H1 (cell line): Measurements from ENCODE around the gene SND1. TPM values are rescaled to one million over a fixed set of nuclear protein-coding genes. Genes with fewer than 3 reads are reported as not detected.

Experiments used
- CTCF ChIA-PET: fragments of 300-600 bp; sonication (Branson Sonifier 250); formaldehyde crosslinking; loops from one replicate; lab custom pipeline; 2021; ENCODE audit not compliant: partially characterized antibody; lab: Charles Lee
- POLR2A ChIA-PET: fragments of 300-600 bp; sonication (Branson Sonifier 250); formaldehyde crosslinking; loops from one replicate; lab custom pipeline; 2021; ENCODE audit warnings: inconsistent platforms; ENCODE audit not compliant: partially characterized antibody; lab: Charles Lee
- DNase-seq, 2 experiments: peaks; one replicate each; pipeline versions ENCODE4 v3.0.0 to v3.0.0-alpha.2; 2010 to 2022; ENCODE audit warnings: low spot score in 2 of 2, low read depth in 1 of 2, mixed read lengths in 1 of 2
- FAIRE-seq: peaks from 2 replicates; lab custom pipeline; 2011; peaks lifted over from hg19 to GRCh38; lab: Jason Lieb, UNC
- H2AFZ ChIP-seq: 2 replicates; pipeline ENCODE4 v1.8.1; 2012; ENCODE audit warnings: low read length, inconsistent platforms
- H2AK5ac ChIP-seq: 2 replicates; pipeline ENCODE4 v1.6.1; 2013; ENCODE audit warnings: low read depth, low read length
- H2BK120ac ChIP-seq: replicated peaks from 2 replicates; pipeline ENCODE3; 2013; ENCODE audit warnings: low read depth, low read length, inconsistent platforms
- H2BK12ac ChIP-seq: 2 replicates; pipeline ENCODE4 v1.6.1; 2013; ENCODE audit warnings: low read depth, low read length
- H2BK15ac ChIP-seq: 2 replicates; pipeline ENCODE4 v1.6.1; 2013; ENCODE audit warnings: low read length
- H2BK20ac ChIP-seq: 2 replicates; pipeline ENCODE4 v1.6.1; 2013; ENCODE audit warnings: low read length
- H2BK5ac ChIP-seq: 2 replicates; pipeline ENCODE4 v1.6.1; 2013; ENCODE audit warnings: low read depth, low read length
- H3K14ac ChIP-seq: 2 replicates; pipeline ENCODE4 v1.6.1; 2013; ENCODE audit warnings: inconsistent platforms; ENCODE audit not compliant: insufficient read length
- H3K18ac ChIP-seq: 2 replicates; pipeline ENCODE4 v1.6.1; 2013; ENCODE audit warnings: low read length; ENCODE audit errors: extremely low read depth
- H3K23ac ChIP-seq: 2 replicates; pipeline ENCODE4 v1.6.1; 2013; ENCODE audit warnings: inconsistent platforms; ENCODE audit not compliant: insufficient read length
- H3K23me2 ChIP-seq: 2 replicates; pipeline ENCODE4 v1.6.1; 2013; ENCODE audit warnings: low read depth, low read length
- H3K27ac ChIP-seq: 2 replicates; pipeline ENCODE4 v1.6.1; 2011; ENCODE audit warnings: low read depth, low read length, inconsistent platforms
- H3K27me3 ChIP-seq, 4 experiments: replicated peaks in 1 of 4; 1 replicate in 1 of 4; 2 replicates in 3 of 4; pipeline versions ENCODE4 v1.6.1 to v1.8.1; 2011 to 2013; ENCODE audit warnings: low read length in 3 of 4, mild to moderate bottlenecking in 3 of 4, inconsistent platforms in 2 of 4, mixed read lengths in 2 of 4, moderate library complexity in 1 of 4; ENCODE audit not compliant: control insufficient read depth in 3 of 4, insufficient read depth in 3 of 4; ENCODE audit errors: extremely low read depth in 1 of 4
- H3K36me3 ChIP-seq, 4 experiments: 2 replicates each; pipeline versions ENCODE4 v1.6.1 to v1.8.1; 2011 to 2013; ENCODE audit warnings: mild to moderate bottlenecking in 4 of 4, low read length in 3 of 4, moderate library complexity in 2 of 4, control low read depth in 1 of 4, inconsistent platforms in 1 of 4; ENCODE audit not compliant: insufficient read depth in 4 of 4, control insufficient read depth in 2 of 4
- H3K4ac ChIP-seq: replicated peaks from 2 replicates; pipeline ENCODE3; 2013; ENCODE audit warnings: low read length, low read depth, mixed read lengths, inconsistent platforms; ENCODE audit not compliant: insufficient read length
- H3K4me1 ChIP-seq, 4 experiments: replicated peaks in 1 of 4; 1 replicate in 1 of 4; 2 replicates in 3 of 4; pipeline versions ENCODE4 v1.6.1 to v1.8.1; 2011 to 2013; ENCODE audit warnings: low read length in 3 of 4, inconsistent platforms in 2 of 4, mixed read lengths in 1 of 4; ENCODE audit not compliant: insufficient read depth in 4 of 4, control insufficient read depth in 3 of 4
- H3K4me2 ChIP-seq, 2 experiments: 2 replicates each; pipeline versions ENCODE4 v1.6.1 to v1.8.1; 2011 to 2013; ENCODE audit warnings: low read depth in 2 of 2, low read length in 2 of 2, control low read depth in 1 of 2, inconsistent platforms in 1 of 2, mild to moderate bottlenecking in 1 of 2; ENCODE audit not compliant: insufficient read depth in 1 of 2
- H3K4me3 ChIP-seq, 4 experiments: fragments of 200-600, 300-600 bp in 1 of 4; sonication (generic), shearing (Covaris generic), sonication (Bioruptor Twin) in 1 of 4; 2 replicates each; pipeline versions ENCODE4 v1.5.1 to v1.8.1; 2011 to 2016; ENCODE audit warnings: low read length in 4 of 4, low read depth in 3 of 4, control low read depth in 2 of 4, inconsistent platforms in 2 of 4, mild to moderate bottlenecking in 2 of 4, mixed read lengths in 1 of 4, moderate library complexity in 1 of 4; ENCODE audit not compliant: insufficient read depth in 2 of 4; ENCODE audit errors: extremely low read depth in 1 of 4
- H3K56ac ChIP-seq: replicated peaks from 2 replicates; pipeline ENCODE3; 2013; ENCODE audit warnings: low read depth, mild to moderate bottlenecking, mixed read lengths, low read length, inconsistent platforms; ENCODE audit not compliant: insufficient read length
- H3K79me1 ChIP-seq: 2 replicates; pipeline ENCODE4 v1.6.1; 2013; ENCODE audit warnings: low read depth, low read length, control low read depth
- H3K79me2 ChIP-seq, 2 experiments: 2 replicates each; pipeline versions ENCODE4 v1.6.1 to v1.8.1; 2012 to 2013; ENCODE audit warnings: low read length in 2 of 2, mild to moderate bottlenecking in 2 of 2, inconsistent platforms in 1 of 2; ENCODE audit not compliant: insufficient read depth in 2 of 2, control insufficient read depth in 1 of 2
- H3K9ac ChIP-seq, 4 experiments: replicated peaks in 1 of 4; 1 replicate in 1 of 4; 2 replicates in 3 of 4; pipeline versions ENCODE4 v1.6.1 to v1.8.1; 2011 to 2013; ENCODE audit warnings: low read depth in 3 of 4, low read length in 3 of 4, control low read depth in 2 of 4, mild to moderate bottlenecking in 2 of 4, moderate library complexity in 2 of 4, inconsistent platforms in 1 of 4; ENCODE audit errors: extremely low read depth in 1 of 4
- H3K9me3 ChIP-seq, 2 experiments: 2 replicates each; pipeline versions ENCODE4 v1.6.1 to v1.8.1; 2012 to 2013; ENCODE audit warnings: mild to moderate bottlenecking in 2 of 2, moderate library complexity in 2 of 2, control low read depth in 1 of 2, inconsistent platforms in 1 of 2, low read depth in 1 of 2, low read length in 1 of 2, mixed read lengths in 1 of 2; ENCODE audit not compliant: insufficient read depth in 2 of 2
- H4K20me1 ChIP-seq, 2 experiments: replicated peaks in 1 of 2; 2 replicates each; pipeline versions ENCODE3 to v1.8.1; 2011 to 2013; ENCODE audit warnings: inconsistent platforms in 2 of 2, low read length in 2 of 2, mild to moderate bottlenecking in 1 of 2; ENCODE audit not compliant: insufficient read depth in 2 of 2, control insufficient read depth in 1 of 2
- H4K5ac ChIP-seq: 2 replicates; pipeline ENCODE4 v1.6.1; 2013; ENCODE audit warnings: low read length, low read depth, mixed read lengths, inconsistent platforms; ENCODE audit not compliant: insufficient read length
- H4K8ac ChIP-seq: 2 replicates; pipeline ENCODE4 v1.8.0; 2013; ENCODE audit warnings: mild to moderate bottlenecking, moderate library complexity, low read length, inconsistent platforms; ENCODE audit not compliant: insufficient read depth; ENCODE audit errors: extremely low read depth
- H4K91ac ChIP-seq: replicated peaks from 2 replicates; pipeline ENCODE3; 2013; ENCODE audit warnings: low read length, mixed read lengths, inconsistent platforms; ENCODE audit not compliant: insufficient read length
- BACH1 ChIP-seq: IDR thresholded peaks from 2 replicates; pipeline ENCODE4 v1.6.1; 2012; ENCODE audit warnings: low read length, improper control_type of control experiment
- BCL11A ChIP-seq, 2 experiments: IDR thresholded peaks; one replicate each; pipeline ENCODE4 v1.6.1; 2011; ENCODE audit warnings: low read depth in 2 of 2, low read length in 2 of 2, mild to moderate bottlenecking in 2 of 2
- BRCA1 ChIP-seq: IDR thresholded peaks from 2 replicates; pipeline ENCODE4 v1.6.1; 2012; ENCODE audit warnings: low read depth, low read length, improper control_type of control experiment
- CREB1 ChIP-seq: IDR thresholded peaks from 2 replicates; pipeline ENCODE4 v1.6.1; 2012; ENCODE audit warnings: inconsistent platforms
- RXRA ChIP-seq: IDR thresholded peaks from 2 replicates; pipeline ENCODE4 v1.6.1; 2011; ENCODE audit warnings: low read depth, mild to moderate bottlenecking, low read length, moderate library complexity; ENCODE audit not compliant: insufficient read depth
- SIX5 ChIP-seq: IDR thresholded peaks from 2 replicates; pipeline ENCODE4 v1.6.1; 2011; ENCODE audit warnings: mild to moderate bottlenecking, low read depth, low read length
- SRF ChIP-seq: IDR thresholded peaks from 2 replicates; pipeline ENCODE4 v1.6.1; 2011; ENCODE audit warnings: mild to moderate bottlenecking, low read depth, low read length, moderate library complexity
- ZNF274 ChIP-seq: IDR thresholded peaks from 2 replicates; pipeline ENCODE4 v1.7.0; 2012; ENCODE audit warnings: low read length, borderline replicate concordance; ENCODE audit errors: extremely low read depth
- WGBS, 2 experiments: shearing (Covaris generic) in 1 of 2; methylation state at CpG; one replicate each; pipeline versions ENCODE4 v1.1.6 to v1.1.7; 2013 to 2015; ENCODE audit warnings: low lambda C conversion rate in 2 of 2, mixed read lengths in 2 of 2, inconsistent platforms in 1 of 2, low coverage in 1 of 2, missing lambda C conversion rate in 1 of 2; ENCODE audit not compliant: insufficient replicate concordance in 2 of 2, insufficient coverage in 1 of 2, insufficient read length in 1 of 2; ENCODE audit errors: extremely low coverage in 1 of 2, missing lambda C conversion rate in 1 of 2; 5-methylcytosine and 5-hydroxymethylcytosine counted together
- polyA plus RNA-seq, 7 experiments: library from polyadenylated mRNA; depleted of rRNA in 3 of 7; stranded (reverse) in 5 of 7; unstranded in 2 of 7; fragments of >200 nt in 5 of 7; fragments of 200-250 nt in 2 of 7; gene quantifications; 1 replicate in 5 of 7; 2 replicates in 1 of 7; 4 replicates in 1 of 7; pipeline versions ENCODE4 v1.2.1 to v1.2.3, GENCODE V29; 2011 to 2013; ENCODE audit warnings: missing spikeins in 2 of 7, mixed read lengths in 2 of 7
- total RNA-seq: library from RNA; stranded (reverse); fragmentation: NEBNext Ultra II Directional; extraction: Animal tissue kit (Norgen Biotek cat#: 25700); gene quantifications from 2 replicates; pipeline ENCODE4 v1.2.1, GENCODE V29; 2021

Gene SND1
- total and polyA plus RNA-seq, 2 of the 8 experiments (the other 6 are each of a cell fraction or from before 2014, with no cell fraction given): 122 to 290 TPM

- Histone ChIP-seq H2AFZ (no peak overlapping the region), H3K9ac (no peak overlapping the region), H3K56ac (no peak overlapping the region), H2BK12ac (no peak overlapping the region), H2BK5ac (no peak overlapping the region), H3K4me1 (peaks cover 0 to 2% (median 0%) of the 10 kb centered on the region in 4 experiments; a peak in 3 of 7 replicates), H3K4me3 (no peak overlapping the region), H3K9me3 (no peaks in the 10 kb centered on the region), H3K14ac (no peak overlapping the region), H3K18ac (no peak overlapping the region), H3K23ac (no peak overlapping the region), H4K20me1 (peaks cover 0 to 1% of the 10 kb centered on the region in 2 experiments), H3K23me2 (no peaks in the 10 kb centered on the region), H2BK15ac (no peak overlapping the region), H2BK20ac (no peak overlapping the region), H3K4ac (no peak overlapping the region), H3K36me3 (peaks cover 0 to 4% (median 2%) of the 10 kb centered on the region in 4 experiments; a peak in 4 of 8 replicates), H4K5ac (no peak overlapping the region), H3K79me2 (no peaks in the 10 kb centered on the region), H4K91ac (no peak overlapping the region), H3K4me2 (no peak overlapping the region), H3K79me1 (no peaks in the 10 kb centered on the region), H3K27ac (no peak overlapping the region), H4K8ac (no peak overlapping the region), H3K27me3 (no peaks in the 10 kb centered on the region; a peak in 2 of 7 replicates), H2AK5ac (no peak overlapping the region), H2BK120ac (no peak overlapping the region)
- DNase-seq: no peak
- POLR2A ChIA-PET: interaction anchor here (1.7 kb wide), 1 partner anchor 19 kb away, joined by 4 read pairs; no protein-coding TSS in a partner anchor
- TF ChIP-seq SIX5 (no peak), RXRA (no peak), BACH1 (no peak), SRF (no peak), CREB1 (no peak), ZNF274 (no peak), BCL11A (IDR thresholded peaks at IDR 0.05; ENCODE audit: low read depth in 2 of 2, low read length in 2 of 2) (no peak), BRCA1 (no peak)
- WGBS, 2 experiments: 93% methylated on average over 7 of the region's 7 CpGs; no CpG with 5 or more reads in 1 of the 2 experiments
- FAIRE-seq: no peak
- CTCF ChIA-PET: interaction anchor here (1.1 to 21.0 kb wide), 3 partner anchors 8 to 112 kb away, joined by 3 to 221 read pairs (median 3); no protein-coding TSS in a partner anchor
Observed at GRCh38 chr7:128097211-128097731, 445.3 kb downstream of the SND1 start.
